ENCODE measurements around the gene ZNF322.

- TF ChIP-seq CTCF (conservative IDR thresholded peaks at IDR 0.05; ENCODE audit: low read length) (no peak), EZH2phosphoT487 (IDR thresholded peaks at IDR 0.05; ENCODE audit: borderline replicate concordance, low read depth, low read length) (no peak)
Measured at GRCh38 chr6:26598267-26598666, 61.3 kb downstream of the ZNF322 start.

All from OCI-LY7 (cell line).